ENCODE results near the gene REXO1. TPM values are rescaled to one million over a fixed set of nuclear protein-coding genes. Genes with fewer than 3 reads are reported as not detected.

The REXO1 gene
- total RNA-seq, 1 experiment from 2014 or later, result 56.8 TPM

DNA sequence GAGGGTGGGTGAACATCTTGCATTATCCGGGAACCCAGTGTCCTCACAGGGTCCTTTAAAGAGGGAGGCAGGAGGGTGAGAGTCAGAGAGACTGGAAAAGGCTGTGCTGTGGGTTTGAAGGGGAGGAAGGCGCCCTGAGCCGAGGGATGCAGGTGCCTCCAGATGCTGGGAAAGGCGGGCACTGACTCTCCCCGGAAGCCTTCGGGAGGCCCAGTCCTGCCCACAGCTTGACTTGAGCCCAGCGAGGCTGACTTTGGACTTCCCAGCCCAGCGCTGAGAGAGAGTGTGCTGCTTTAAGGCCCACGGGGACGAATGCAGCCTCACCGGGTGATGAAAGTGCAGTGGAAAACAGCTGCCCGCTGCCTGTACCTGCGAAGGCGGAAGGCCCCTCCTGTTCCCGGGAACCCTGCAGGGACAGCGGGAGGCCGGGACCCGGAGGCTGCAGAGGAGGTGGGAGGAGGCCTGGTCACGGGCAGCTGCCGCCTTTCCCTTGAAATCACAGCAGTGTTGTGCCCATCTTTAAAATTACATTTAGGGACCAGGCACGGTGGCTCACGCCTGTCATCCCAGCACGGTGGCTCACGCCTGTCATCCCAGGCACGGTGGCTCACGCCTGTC lies 16.1 kb downstream of the REXO1 start:
- Histone ChIP-seq H3K18ac (ENCODE audit: insufficient read length, low read depth, low read length) (no peak overlapping the region), H3K56ac (ENCODE audit: insufficient read length, low read depth, low read length) (no peak overlapping the region), H3K79me2 (ENCODE audit: insufficient read depth, low read length) (peaks cover 4% of the 10 kb centered on the region; the same call in 1 of the 2 replicates), H2BK15ac (ENCODE audit: low read depth, low read length) (no peak overlapping the region), H3K79me1 (ENCODE audit: insufficient read depth, low read depth, low read length, poor library complexity, severe bottlenecking) (peaks cover 7% of the 10 kb centered on the region), H4K5ac (ENCODE audit: insufficient read length, low read depth, low read length) (no peak overlapping the region), H3K14ac (ENCODE audit: insufficient read depth, low read length) (no peak overlapping the region; the same call in 1 of the 2 replicates), H3K23ac (ENCODE audit: insufficient read length, low read depth, low read length) (no peak overlapping the region), H2BK5ac (ENCODE audit: insufficient read length, low read length) (no peak overlapping the region), H2BK12ac (ENCODE audit: insufficient read length, low read depth, low read length) (no peak overlapping the region), H2BK120ac (ENCODE audit: low read depth, low read length, poor library complexity, severe bottlenecking) (no peak overlapping the region), H3K4me1 (ENCODE audit: insufficient read depth, low read length) (no peaks in the 10 kb centered on the region), H3K23me2 (ENCODE audit: insufficient read length, low read depth, low read length, poor library complexity, severe bottlenecking) (no peaks in the 10 kb centered on the region), H4K8ac (replicated peaks; ENCODE audit: insufficient read length, low read depth, low read length) (no peak overlapping the region), H2BK20ac (ENCODE audit: low read depth, low read length, poor library complexity, severe bottlenecking) (no peak overlapping the region), H3K9ac (ENCODE audit: extremely low read depth, insufficient read length, low read length) (no peak overlapping the region), H3K4me2 (ENCODE audit: insufficient read depth, insufficient read length, low read length) (no peak overlapping the region), H3K27me3 (ENCODE audit: insufficient read depth, low read length) (no peaks in the 10 kb centered on the region), H4K20me1 (ENCODE audit: control insufficient read depth, insufficient read depth, insufficient read length) (peaks cover 4% of the 10 kb centered on the region), H2AK5ac (ENCODE audit: insufficient read length, low read length) (no peak overlapping the region), H4K91ac (ENCODE audit: insufficient read length, low read depth, low read length) (no peak overlapping the region), H3T11ph (ENCODE audit: low read length) (no peak overlapping the region), H3K27ac (ENCODE audit: insufficient read length, low read depth, low read length) (no peak overlapping the region), H3K4ac (ENCODE audit: low read depth, low read length) (no peak overlapping the region), H2AFZ (ENCODE audit: low read length) (no peak overlapping the region), H3K9me3 (ENCODE audit: control insufficient read depth, low read depth, low read length) (no peaks in the 10 kb centered on the region)
- DNase-seq, result no peak
- TF ChIP-seq, protein P1, sequence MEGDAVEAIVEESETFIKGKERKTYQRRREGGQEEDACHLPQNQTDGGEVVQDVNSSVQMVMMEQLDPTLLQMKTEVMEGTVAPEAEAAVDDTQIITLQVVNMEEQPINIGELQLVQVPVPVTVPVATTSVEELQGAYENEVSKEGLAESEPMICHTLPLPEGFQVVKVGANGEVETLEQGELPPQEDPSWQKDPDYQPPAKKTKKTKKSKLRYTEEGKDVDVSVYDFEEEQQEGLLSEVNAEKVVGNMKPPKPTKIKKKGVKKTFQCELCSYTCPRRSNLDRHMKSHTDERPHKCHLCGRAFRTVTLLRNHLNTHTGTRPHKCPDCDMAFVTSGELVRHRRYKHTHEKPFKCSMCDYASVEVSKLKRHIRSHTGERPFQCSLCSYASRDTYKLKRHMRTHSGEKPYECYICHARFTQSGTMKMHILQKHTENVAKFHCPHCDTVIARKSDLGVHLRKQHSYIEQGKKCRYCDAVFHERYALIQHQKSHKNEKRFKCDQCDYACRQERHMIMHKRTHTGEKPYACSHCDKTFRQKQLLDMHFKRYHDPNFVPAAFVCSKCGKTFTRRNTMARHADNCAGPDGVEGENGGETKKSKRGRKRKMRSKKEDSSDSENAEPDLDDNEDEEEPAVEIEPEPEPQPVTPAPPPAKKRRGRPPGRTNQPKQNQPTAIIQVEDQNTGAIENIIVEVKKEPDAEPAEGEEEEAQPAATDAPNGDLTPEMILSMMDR (conservative IDR thresholded peaks at IDR 0.05), result no peak
- Mint-ChIP-seq H3K9me3 (no peaks in the 10 kb centered on the region; a peak in 1 of 5 replicates), H3K36me3 (ENCODE audit: insufficient read depth in 1 of 3, low read depth in 3 of 3) (peaks cover 0 to 12% (median 2%) of the 10 kb centered on the region in 3 experiments; a peak in 4 of 7 replicates), H3K4me1 (peaks cover 3 to 9% of the 10 kb centered on the region in 2 experiments; a peak in 3 of 4 replicates), H3K27me3 (ENCODE audit: low read depth) (no peaks in the 10 kb centered on the region), H3K27ac (peak overlapping the region in 1 of 3 experiments; percentile 14; a peak in 1 of 7 replicates), H3K4me3 (no peak overlapping the region)
- no CpG with 5 or more reads among the region's 26 CpGs for WGBS (ENCODE audit: extremely low coverage, insufficient read length, low lambda C conversion rate)
